PC-9 (cell line): ENCODE measurements around the gene NRN1. TPM values are rescaled to one million over a fixed set of nuclear protein-coding genes. Genes with fewer than 3 reads are reported as not detected.

Experiments
- BruUV-seq: library from RNA; stranded (reverse); fragments of 400-500 nt; replicated peaks from 2 replicates; lab custom pipeline; 2021; lab: Mats Ljungman, UMichigan
- CTCF ChIA-PET: fragments of 300-600 bp; sonication (Branson Sonifier 250); formaldehyde crosslinking; loops from one replicate; lab custom pipeline; 2022; ENCODE audit warnings: antibody characterized with exemption; lab: Charles Lee
- POLR2A ChIA-PET: fragments of 300-600 bp; sonication (Branson Sonifier 250); formaldehyde crosslinking; loops from one replicate; lab custom pipeline; 2022; ENCODE audit warnings: antibody characterized with exemption; ENCODE audit not compliant: unreplicated experiment; lab: Charles Lee
- DNase-seq, 2 experiments: peaks; one replicate each; pipeline versions ENCODE4 v3.0.0 to v3.0.0-alpha.2; 2015 to 2022; ENCODE audit warnings: mixed read lengths in 1 of 2
- H2AFZ ChIP-seq: fragments of 200-600 bp; sonication (generic); 2 replicates; pipeline ENCODE4 v1.8.1; 2017; ENCODE audit warnings: antibody characterized with exemption
- H3F3A ChIP-seq: fragments of 200-600 bp; sonication (generic); 2 replicates; pipeline ENCODE4 v1.8.1; 2017; ENCODE audit warnings: antibody characterized with exemption, mild to moderate bottlenecking, low read depth; ENCODE audit not compliant: insufficient read depth
- H3K27ac ChIP-seq: fragments of 200-600 bp; sonication (generic); 2 replicates; pipeline ENCODE4 v1.6.1; 2016; ENCODE audit warnings: mixed run types
- H3K27me3 ChIP-seq: fragments of 200-600 bp; sonication (generic); 2 replicates; pipeline ENCODE4 v1.6.1; 2016; ENCODE audit warnings: low read depth, mixed run types; ENCODE audit not compliant: insufficient read depth
- H3K36me3 ChIP-seq: fragments of 200-600 bp; sonication (generic); 2 replicates; pipeline ENCODE4 v1.6.1; 2016; ENCODE audit warnings: low read depth, mixed run types
- H3K4me1 ChIP-seq: fragments of 200-600 bp; sonication (generic); replicated peaks from 2 replicates; pipeline ENCODE4 v1.6.1; 2016; ENCODE audit warnings: mixed run types; ENCODE audit not compliant: insufficient read depth
- H3K4me2 ChIP-seq: fragments of 200-600 bp; sonication (generic); 2 replicates; pipeline ENCODE4 v1.6.1; 2017; ENCODE audit warnings: mixed run types
- H3K4me3 ChIP-seq: fragments of 200-600 bp; sonication (generic); 2 replicates; pipeline ENCODE4 v1.6.1; 2016; ENCODE audit warnings: mixed run types
- H3K79me2 ChIP-seq: fragments of 200-600 bp; sonication (generic); 2 replicates; pipeline ENCODE4 v1.6.1; 2017; ENCODE audit warnings: low read depth, mixed run types
- H3K9me2 ChIP-seq: fragments of 200-600 bp; sonication (generic); 2 replicates; pipeline ENCODE4 v1.8.1; 2017; ENCODE audit warnings: mild to moderate bottlenecking; ENCODE audit not compliant: insufficient read depth
- H3K9me3 ChIP-seq: fragments of 200-600 bp; sonication (generic); 2 replicates; pipeline ENCODE4 v1.8.1; 2016; ENCODE audit warnings: low read depth; ENCODE audit not compliant: insufficient read depth
- H4K20me1 ChIP-seq: fragments of 200-600 bp; sonication (generic); 2 replicates; pipeline ENCODE4 v1.8.1; 2017; ENCODE audit not compliant: insufficient read depth
- EZH2 ChIP-seq: fragments of 200-600 bp; sonication (generic); IDR thresholded peaks from 2 replicates; pipeline ENCODE4 v1.8.0; 2017; ENCODE audit warnings: antibody characterized with exemption, low read depth
- intact Hi-C: fragments of 100-400 bp; cut with micrococcal nuclease; formaldehyde crosslinking; loops from one replicate; pipeline ENCODE4 v1.10.0; 2022; ENCODE audit not compliant: unreplicated experiment
- total RNA-seq: library from RNA; stranded (reverse); gene quantifications from 2 replicates; pipeline ENCODE4 v1.2.3, GENCODE V29; 2021
- TF ChIP-seq, protein P1 (sequence below): fragments of 200-600 bp; sonication (generic); conservative IDR thresholded peaks from 2 replicates; pipeline ENCODE4 v1.6.1; 2017; ENCODE audit warnings: mixed run types, antibody characterized with exemption, mild to moderate bottlenecking, moderate library complexity

The NRN1 gene
- total RNA-seq, 1 experiment from 2014 or later = not detected

DNA sequence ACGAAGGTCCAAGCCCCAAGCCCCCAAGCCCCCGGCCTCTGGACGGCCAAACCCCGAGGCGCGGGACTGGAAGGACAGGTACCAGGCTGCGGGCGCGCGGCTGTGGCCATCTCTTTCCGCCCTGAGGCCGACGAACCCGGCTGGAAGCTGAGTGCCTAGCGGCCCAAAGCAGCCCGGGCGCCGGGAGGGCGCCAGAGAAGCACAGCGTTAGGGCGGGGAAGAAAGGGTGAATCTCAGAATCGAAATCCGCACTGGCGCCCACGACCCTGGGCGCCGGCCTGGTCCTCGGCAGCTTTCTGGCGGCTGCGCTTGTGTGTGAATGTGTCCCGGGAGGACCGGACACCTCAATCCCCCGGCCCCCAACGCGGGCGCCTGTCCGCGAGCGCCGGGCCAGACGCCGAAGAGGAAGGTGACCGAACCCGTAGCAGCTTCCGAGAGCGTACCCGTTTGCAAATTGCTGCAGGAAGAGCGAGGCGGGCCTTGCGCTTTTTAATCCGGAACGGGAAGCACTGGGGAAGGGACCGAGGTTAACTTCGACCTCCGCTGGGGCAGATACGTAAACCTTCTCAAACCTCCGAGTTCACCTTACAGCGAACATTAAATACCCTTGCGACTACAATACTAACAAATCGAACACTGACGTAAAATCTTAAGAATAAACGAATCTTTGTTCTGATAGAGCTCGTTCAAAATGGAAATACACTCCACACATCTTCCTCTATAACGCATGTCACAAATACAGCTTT, 2.9 kb downstream of the NRN1 start:
- ChIA-PET CTCF (no interaction called here), POLR2A (interaction anchor here (0.7 kb wide), 1 partner anchor 175 kb away, joined by 4 read pairs; no protein-coding TSS in a partner anchor)
- no peaks in the 10 kb centered on the region for H4K20me1 ChIP-seq
- no peaks in the 10 kb centered on the region for H3K4me1 ChIP-seq
- no peak overlapping the region for H3K4me3 ChIP-seq
- no peak for DNase-seq
- no TSS peak for BruUV-seq
- no peaks in the 10 kb centered on the region for H3K79me2 ChIP-seq
- no peaks in the 10 kb centered on the region for H3K9me2 ChIP-seq
- H3K9me3 ChIP-seq = no peaks in the 10 kb centered on the region
- no peak overlapping the region for H3K27ac ChIP-seq
- no peaks in the 10 kb centered on the region for H3K36me3 ChIP-seq
- TF ChIP-seq EZH2 = no peak
- TF ChIP-seq, protein P1, sequence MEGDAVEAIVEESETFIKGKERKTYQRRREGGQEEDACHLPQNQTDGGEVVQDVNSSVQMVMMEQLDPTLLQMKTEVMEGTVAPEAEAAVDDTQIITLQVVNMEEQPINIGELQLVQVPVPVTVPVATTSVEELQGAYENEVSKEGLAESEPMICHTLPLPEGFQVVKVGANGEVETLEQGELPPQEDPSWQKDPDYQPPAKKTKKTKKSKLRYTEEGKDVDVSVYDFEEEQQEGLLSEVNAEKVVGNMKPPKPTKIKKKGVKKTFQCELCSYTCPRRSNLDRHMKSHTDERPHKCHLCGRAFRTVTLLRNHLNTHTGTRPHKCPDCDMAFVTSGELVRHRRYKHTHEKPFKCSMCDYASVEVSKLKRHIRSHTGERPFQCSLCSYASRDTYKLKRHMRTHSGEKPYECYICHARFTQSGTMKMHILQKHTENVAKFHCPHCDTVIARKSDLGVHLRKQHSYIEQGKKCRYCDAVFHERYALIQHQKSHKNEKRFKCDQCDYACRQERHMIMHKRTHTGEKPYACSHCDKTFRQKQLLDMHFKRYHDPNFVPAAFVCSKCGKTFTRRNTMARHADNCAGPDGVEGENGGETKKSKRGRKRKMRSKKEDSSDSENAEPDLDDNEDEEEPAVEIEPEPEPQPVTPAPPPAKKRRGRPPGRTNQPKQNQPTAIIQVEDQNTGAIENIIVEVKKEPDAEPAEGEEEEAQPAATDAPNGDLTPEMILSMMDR = no peak
- intact Hi-C loops = no loop called here
- H2AFZ ChIP-seq = no peak overlapping the region
- H3K27me3 ChIP-seq = 0 out of 2 replicates have a peak, but pooled peaks cover 8% of the 10 kb centered on the region
- H3K4me2 ChIP-seq = no peak overlapping the region
- no peaks in the 10 kb centered on the region for H3F3A ChIP-seq

DNA sequence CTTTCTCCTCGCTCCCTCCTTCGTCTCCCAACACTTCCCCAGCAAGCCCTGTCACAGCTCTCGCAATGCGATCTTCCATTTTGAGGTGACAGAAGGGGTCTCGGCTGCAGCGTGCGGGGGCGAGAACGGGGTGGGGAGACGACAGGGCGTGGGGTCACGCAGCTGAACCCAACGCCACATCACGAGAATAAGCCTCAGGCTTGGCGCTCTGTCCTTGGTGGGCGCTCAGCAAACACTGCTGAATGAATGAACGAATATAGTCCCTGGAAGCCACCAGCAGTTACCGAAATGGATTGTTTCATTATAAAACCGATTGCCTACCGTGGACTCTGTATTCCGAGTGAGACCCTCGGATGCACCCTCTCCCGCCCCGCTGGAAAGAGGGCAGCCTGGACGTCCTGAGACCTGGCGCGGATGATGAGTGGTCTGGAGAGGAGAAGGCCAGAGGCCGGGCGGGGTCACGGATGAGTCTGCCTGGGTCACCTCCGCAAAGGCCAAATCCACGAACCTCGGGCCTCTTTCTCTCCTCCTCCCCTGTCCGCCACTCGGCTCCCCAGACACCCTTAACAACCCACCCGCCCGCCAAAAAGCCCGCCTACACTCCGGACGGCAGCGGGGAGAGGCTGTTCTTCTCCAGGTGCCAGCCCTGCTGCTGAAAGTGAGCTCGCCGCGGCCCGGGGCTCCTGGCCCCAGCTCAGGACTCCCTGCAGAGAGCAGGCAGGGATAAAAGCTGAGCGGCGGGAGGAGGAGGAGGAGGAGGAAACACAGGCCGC, 3.7 kb downstream of the NRN1 start:
- no peak overlapping the region for H3K4me2 ChIP-seq

More for the DNA sequence above, 3.7 kb downstream of the NRN1 start:
- no TSS peak for BruUV-seq
- H3K9me3 ChIP-seq = no peaks in the 10 kb centered on the region
- H3K27me3 ChIP-seq = 0 out of 2 replicates have a peak, but pooled peaks cover 8% of the 10 kb centered on the region
- no peak overlapping the region for H2AFZ ChIP-seq
- intact Hi-C loops = no loop called here
- H3K4me3 ChIP-seq = no peak overlapping the region
- no peaks in the 10 kb centered on the region for H3K9me2 ChIP-seq
- no peak for DNase-seq
- TF ChIP-seq, protein P1 = no peak
- TF ChIP-seq EZH2 = no peak
- CTCF ChIA-PET = no interaction called here
- no peaks in the 10 kb centered on the region for H3K79me2 ChIP-seq
- no peaks in the 10 kb centered on the region for H3K36me3 ChIP-seq
- POLR2A ChIA-PET = no interaction called here
- no peaks in the 10 kb centered on the region for H4K20me1 ChIP-seq
- no peaks in the 10 kb centered on the region for H3F3A ChIP-seq
- no peaks in the 10 kb centered on the region for H3K4me1 ChIP-seq
- no peak overlapping the region for H3K27ac ChIP-seq
